HPDE6-E6E7 (cell line): ENCODE measurements around the gene MTHFSD.

ENCODE experiments used
- DNase-seq: peaks from one replicate; pipeline ENCODE4 v3.0.0; 2011; ENCODE audit warnings: missing footprints; ENCODE audit errors: extremely low spot score

The MTHFSD gene

GRCh38 chr16:86530251-86531190, 24.5 kb downstream of the MTHFSD start:
- no peak for DNase-seq

GRCh38 chr16:86529160-86529559, 25.9 kb downstream of the MTHFSD start:
- DNase-seq: no peak

DNA sequence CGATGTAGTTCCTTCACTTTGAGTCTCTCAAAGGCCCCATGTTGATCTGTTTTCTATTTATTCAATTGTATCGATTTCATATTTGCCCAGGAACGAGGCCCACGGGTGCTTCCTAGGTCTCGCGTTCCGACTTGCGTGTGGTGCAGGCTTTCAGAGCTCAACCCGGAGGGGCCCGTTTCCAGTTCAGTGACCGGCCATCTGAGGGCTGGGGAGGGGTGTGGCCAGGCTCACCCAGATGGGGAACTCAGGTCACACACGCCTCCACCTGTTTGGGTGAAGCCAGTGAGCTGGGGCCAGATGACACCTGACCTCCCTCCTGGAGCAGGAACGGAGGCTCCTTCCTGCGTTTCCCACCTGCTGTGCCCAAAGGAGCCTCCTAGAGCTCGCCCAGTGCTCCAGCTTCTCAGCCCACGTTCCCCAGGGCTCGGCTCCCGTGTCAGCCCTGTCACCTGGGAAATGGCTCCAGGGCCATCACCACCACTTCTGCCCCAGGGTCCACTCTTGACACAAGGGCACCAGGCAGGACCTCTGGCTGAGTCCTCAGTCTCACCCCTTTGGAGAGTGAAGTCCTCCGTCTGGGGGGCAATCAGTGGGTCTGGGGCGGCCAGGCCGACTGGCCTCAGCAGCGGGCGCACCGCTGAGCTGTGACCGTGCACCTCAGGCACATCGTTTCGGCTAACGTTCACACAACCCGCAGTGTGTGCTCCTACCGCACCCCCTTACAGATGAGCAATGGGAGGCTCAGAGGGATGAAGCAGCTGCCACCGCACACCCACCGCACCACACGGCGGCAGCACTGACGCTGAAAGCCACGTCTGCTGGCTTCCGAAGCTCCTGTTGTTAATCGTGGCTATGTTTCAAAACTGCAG, 26.7 kb downstream of the MTHFSD start:
- no peak for DNase-seq

GRCh38 chr16:86527366-86527765, 27.7 kb downstream of the MTHFSD start:
- DNase-seq: no peak

- no peak for DNase-seq
These were observed 29.3 kb downstream of the MTHFSD start for GRCh38 chr16:86525696-86526095.

GRCh38 chr16:86524029-86524428, 31.0 kb downstream of the MTHFSD start:
- no peak for DNase-seq

GRCh38 chr16:86523166-86523740, 31.8 kb downstream of the MTHFSD start:
- DNase-seq: no peak

- no peak for DNase-seq
These were observed 32.4 kb downstream of the MTHFSD start for GRCh38 chr16:86522634-86523033.

DNA sequence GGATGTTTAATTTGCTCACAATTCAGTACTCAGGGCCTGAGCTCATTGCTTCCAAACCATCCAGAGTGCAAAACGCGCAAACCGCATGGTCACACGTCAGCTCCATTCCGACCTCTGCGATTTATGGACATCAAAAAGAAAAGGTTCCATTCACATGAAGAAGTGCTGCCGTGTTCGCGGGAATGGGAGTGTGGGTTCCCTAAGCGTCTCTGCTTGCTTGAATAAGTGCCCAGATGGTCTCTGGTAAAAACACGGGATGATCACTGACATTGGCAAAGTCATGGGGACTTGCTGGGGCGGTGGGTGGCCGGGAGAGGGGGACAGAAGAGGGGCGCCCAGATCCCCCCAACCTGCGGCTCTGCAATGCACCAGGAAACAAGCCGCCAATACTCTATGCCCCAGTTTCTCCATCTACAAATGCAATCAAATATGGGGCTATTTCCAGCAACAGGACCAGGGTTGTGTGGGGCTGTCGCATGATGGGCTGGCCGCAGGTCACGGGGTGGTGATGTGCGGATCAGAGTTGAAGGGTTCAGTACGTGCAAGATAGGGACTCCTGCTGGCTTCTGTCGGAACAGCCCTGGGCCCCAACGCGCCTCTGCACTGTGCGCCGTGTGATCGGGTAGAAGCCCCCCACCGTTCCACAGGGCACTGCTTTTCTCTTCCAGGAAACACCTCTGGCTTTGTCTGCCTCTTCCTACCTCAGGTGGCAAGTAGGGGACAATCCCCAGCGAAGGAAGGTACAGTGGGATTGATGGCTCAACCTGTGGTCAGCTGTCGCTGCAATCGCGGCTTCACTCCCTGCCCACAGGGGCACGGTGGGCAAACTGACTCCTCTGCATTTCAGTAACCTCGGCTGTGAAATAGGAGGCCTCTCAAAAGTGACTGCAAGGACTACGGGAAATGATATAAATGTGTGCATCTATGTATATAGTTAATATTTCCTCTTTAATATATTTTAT, 33.5 kb downstream of the MTHFSD start:
- no peak for DNase-seq

DNA sequence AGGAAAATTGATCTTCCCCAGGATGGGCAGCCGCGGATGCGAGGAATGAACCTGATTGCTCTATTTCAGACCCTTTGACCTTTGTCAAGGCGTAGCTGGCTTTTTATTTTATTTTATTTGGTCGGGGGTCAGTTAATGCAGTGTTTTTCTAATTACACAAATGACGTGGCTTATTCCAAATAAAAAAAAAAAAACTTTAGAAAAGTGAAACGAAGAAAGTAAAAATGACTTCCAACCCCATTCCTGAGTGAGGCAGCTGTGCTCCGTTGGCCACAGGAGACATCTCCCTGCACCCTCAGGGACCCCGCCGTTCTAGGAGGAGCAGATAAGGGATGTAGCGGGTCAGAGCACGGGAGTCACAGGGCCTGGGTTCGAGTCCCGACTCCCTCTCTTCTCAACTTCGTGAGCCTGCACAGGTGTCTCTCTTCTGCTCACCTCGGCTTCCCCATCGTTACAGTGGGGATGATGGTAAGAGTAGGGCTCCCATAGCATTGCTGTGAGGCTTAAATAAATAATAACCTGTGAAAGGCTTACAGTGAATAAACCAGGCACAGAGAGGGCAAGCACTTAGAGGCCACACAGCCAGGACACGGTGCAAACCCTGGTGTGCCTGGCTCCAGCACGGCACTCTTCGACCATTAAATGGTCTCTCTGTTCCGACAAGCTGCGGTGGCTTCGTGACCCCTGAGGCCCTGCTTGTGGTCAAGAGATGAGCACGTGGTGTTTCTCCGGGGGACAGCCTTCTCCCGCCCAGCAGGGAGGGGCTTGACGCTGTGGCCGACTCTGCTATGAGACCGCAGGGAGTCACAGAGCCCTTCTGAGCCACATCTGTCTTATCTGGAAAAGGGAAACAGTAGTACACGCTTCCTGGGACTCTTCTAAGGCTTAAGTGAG, 34.5 kb downstream of the MTHFSD start:
- no peak for DNase-seq

GRCh38 chr16:86519649-86520316, 35.3 kb downstream of the MTHFSD start:
- DNase-seq: peak; percentile 57

DNA sequence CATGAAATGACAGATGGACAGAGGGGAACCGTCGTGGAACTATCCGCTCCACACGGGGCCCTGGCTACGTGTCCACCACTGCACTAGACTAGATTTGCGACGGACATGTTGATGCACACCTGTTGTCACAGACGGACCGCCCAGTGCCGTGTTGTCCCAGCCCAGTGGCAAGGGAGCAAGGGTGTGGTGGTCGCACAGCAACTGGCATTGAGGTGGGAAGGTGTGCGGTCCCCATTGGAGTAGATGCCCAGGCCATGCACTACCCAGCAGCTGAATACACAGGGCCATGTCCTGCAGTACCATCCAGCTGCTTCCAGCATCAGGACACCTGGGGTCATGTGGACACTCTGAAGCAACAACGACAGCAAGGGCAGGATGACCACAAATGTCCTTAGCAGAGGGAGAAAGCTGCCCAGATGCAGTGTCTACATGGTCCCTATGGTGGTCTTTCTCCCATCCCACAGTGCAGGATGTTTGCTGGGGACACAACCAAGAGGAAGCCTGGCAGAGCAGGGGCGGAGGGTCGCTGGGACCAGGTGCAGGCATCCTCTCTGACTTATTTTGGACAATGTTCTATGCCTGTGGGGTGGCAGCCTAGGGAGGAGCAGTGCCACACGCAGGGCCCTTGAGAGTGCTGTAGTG, 35.9 kb downstream of the MTHFSD start:
- DNase-seq: no peak

- peak; percentile 49 for DNase-seq
These were observed 37.3 kb downstream of the MTHFSD start for GRCh38 chr16:86517652-86518258.

- DNase-seq: no peak
These were observed 38.0 kb downstream of the MTHFSD start for GRCh38 chr16:86517033-86517432.

GRCh38 chr16:86516623-86517003, 38.4 kb downstream of the MTHFSD start:
- DNase-seq: no peak

DNA sequence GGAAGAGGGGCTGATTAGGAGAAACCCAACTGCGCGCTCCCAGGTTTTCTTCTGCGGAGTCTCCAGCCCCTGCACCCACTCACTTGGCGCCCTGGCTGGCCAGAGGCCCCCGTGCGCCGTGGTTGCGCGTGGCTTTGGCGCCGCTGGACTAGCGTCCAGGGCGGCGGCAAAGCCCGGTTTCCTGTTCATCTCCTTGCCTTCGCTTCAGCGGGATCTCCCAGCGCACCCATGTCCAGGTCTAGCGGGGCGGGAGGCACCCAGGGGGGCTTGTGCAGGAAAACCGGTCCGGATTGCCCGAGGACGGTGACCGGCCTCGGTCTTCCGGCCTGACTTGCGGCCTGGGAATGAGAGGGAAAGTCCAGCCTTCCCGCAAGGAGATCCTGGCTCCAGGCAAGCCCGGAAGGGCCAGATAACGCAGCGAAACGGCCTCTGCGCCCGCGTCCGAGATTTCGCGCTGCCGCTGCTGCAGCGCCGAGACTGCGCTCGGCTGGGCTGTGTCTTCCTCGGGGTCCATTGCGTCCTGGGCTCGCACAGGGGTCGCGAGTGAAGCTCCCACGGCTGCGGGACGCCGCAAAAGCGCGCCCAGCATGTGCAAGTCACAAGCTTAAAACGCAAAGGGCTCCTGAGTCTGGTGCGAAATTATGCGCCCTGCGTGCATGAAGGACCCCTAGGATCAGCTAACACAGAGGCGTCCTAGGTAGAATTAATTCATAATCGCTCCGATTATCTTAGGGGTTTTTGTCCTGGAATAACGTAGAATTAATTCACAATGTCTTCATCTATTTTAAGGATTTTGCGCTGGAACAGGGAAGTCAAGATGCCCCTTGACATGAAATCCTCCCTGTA, 39.0 kb downstream of the MTHFSD start:
- DNase-seq: no peak

GRCh38 chr16:86515413-86515776, 39.6 kb downstream of the MTHFSD start:
- no peak for DNase-seq
